ENCODE data around the gene GREB1L. TPM values are rescaled to one million over a fixed set of nuclear protein-coding genes. Genes with fewer than 3 reads are reported as not detected.

GREB1L gene
- total and polyA plus RNA-seq, 2 donors from 2014 or later, result 0.79 TPM; not detected in 1

DNA sequence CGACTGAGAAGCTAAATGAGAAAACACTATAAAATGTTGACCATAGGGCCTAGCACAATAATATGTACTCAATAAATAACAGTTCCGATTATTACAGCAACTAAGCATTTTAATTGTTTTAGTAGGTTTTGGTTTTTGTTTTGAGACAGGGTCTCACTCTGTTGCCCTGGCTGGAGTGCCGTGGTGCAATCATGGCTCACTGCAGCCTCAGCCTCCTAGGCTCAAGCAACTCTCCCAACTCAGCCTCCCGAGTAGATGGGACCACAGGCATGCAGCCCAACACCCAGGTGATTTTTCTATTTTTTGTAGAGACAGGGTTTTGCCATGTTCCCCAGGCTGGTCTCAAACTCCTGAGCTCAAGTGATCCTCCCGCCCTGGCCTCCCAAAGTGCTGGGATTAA lies 304.4 kb downstream of the GREB1L start:
- no peak for FAIRE-seq
- Histone ChIP-seq H3K36me3 (ENCODE audit: control insufficient read depth in 2 of 3, insufficient read depth in 3 of 3, low read length in 3 of 3) (peaks cover 0 to 4% (median 2%) of the 10 kb centered on the region in 3 donors), H3K9me3 (ENCODE audit: control insufficient read depth in 2 of 3, insufficient read depth in 1 of 3, low read length in 3 of 3) (no peaks in the 10 kb centered on the region), H3K27me3 (ENCODE audit: control insufficient read depth, insufficient read depth, low read length) (no peaks in the 10 kb centered on the region), H3K9ac (ENCODE audit: low read length in 3 of 3) (no peak overlapping the region), H3K4me3 (ENCODE audit: low read length in 3 of 3) (no peak overlapping the region), H3K27ac (ENCODE audit: low read depth in 2 of 2, low read length in 2 of 2) (no peak overlapping the region), H3K4me1 (ENCODE audit: control insufficient read depth in 2 of 3, insufficient read depth in 2 of 3, low read depth in 1 of 3, low read length in 3 of 3) (no peaks in the 10 kb centered on the region)
- intact Hi-C loops (cut with DNase I), result no loop called here
- no peak for DNase-seq
- TF ChIP-seq, protein P1, sequence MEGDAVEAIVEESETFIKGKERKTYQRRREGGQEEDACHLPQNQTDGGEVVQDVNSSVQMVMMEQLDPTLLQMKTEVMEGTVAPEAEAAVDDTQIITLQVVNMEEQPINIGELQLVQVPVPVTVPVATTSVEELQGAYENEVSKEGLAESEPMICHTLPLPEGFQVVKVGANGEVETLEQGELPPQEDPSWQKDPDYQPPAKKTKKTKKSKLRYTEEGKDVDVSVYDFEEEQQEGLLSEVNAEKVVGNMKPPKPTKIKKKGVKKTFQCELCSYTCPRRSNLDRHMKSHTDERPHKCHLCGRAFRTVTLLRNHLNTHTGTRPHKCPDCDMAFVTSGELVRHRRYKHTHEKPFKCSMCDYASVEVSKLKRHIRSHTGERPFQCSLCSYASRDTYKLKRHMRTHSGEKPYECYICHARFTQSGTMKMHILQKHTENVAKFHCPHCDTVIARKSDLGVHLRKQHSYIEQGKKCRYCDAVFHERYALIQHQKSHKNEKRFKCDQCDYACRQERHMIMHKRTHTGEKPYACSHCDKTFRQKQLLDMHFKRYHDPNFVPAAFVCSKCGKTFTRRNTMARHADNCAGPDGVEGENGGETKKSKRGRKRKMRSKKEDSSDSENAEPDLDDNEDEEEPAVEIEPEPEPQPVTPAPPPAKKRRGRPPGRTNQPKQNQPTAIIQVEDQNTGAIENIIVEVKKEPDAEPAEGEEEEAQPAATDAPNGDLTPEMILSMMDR (IDR thresholded peaks at IDR 0.05; ENCODE audit: borderline replicate concordance, extremely low read depth, insufficient read depth), result no peak

- Histone ChIP-seq H3K9me3 (ENCODE audit: control insufficient read depth in 2 of 3, insufficient read depth in 1 of 3, low read length in 3 of 3) (no peaks in the 10 kb centered on the region), H3K27me3 (ENCODE audit: control insufficient read depth, insufficient read depth, low read length) (no peaks in the 10 kb centered on the region), H3K9ac (ENCODE audit: low read length in 3 of 3) (no peak overlapping the region), H3K4me3 (ENCODE audit: low read length in 3 of 3) (no peak overlapping the region), H3K4me1 (ENCODE audit: control insufficient read depth in 2 of 3, insufficient read depth in 2 of 3, low read depth in 1 of 3, low read length in 3 of 3) (no peaks in the 10 kb centered on the region), H3K36me3 (ENCODE audit: control insufficient read depth in 2 of 3, insufficient read depth in 3 of 3, low read length in 3 of 3) (peaks cover 0 to 9% (median 2%) of the 10 kb centered on the region in 3 donors), H3K27ac (ENCODE audit: low read depth in 2 of 2, low read length in 2 of 2) (no peak overlapping the region)
- no peak for DNase-seq
- no peak for FAIRE-seq
- TF ChIP-seq, protein P1 (IDR thresholded peaks at IDR 0.05; ENCODE audit: borderline replicate concordance, extremely low read depth, insufficient read depth), result no peak
- intact Hi-C loops (cut with DNase I), result no loop called here
These were observed 306.6 kb downstream of the GREB1L start for GRCh38 chr18:21548647-21549046.

- H3K27me3 ChIP-seq (ENCODE audit: control insufficient read depth, insufficient read depth, low read length), result no peaks in the 10 kb centered on the region
- no peak overlapping the region for H3K9ac ChIP-seq (ENCODE audit: low read length in 3 of 3)
- no peak for FAIRE-seq
- no peak overlapping the region for H3K4me3 ChIP-seq (ENCODE audit: low read length in 3 of 3)
- H3K9me3 ChIP-seq (ENCODE audit: control insufficient read depth in 2 of 3, insufficient read depth in 1 of 3, low read length in 3 of 3), result no peaks in the 10 kb centered on the region
- TF ChIP-seq, protein P1 (IDR thresholded peaks at IDR 0.05; ENCODE audit: borderline replicate concordance, extremely low read depth, insufficient read depth), result no peak
- intact Hi-C loops (cut with DNase I), result no loop called here
- no peaks in the 10 kb centered on the region for H3K4me1 ChIP-seq (ENCODE audit: control insufficient read depth in 2 of 3, insufficient read depth in 2 of 3, low read depth in 1 of 3, low read length in 3 of 3)
- no peak for DNase-seq
- no peak overlapping the region for H3K27ac ChIP-seq (ENCODE audit: low read depth in 2 of 2, low read length in 2 of 2)
- H3K36me3 ChIP-seq (ENCODE audit: control insufficient read depth in 2 of 3, insufficient read depth in 3 of 3, low read length in 3 of 3), result peaks cover 2 to 9% (median 6%) of the 10 kb centered on the region in 3 donors
These were observed 308.5 kb downstream of the GREB1L start for GRCh38 chr18:21550510-21550970.
